ENCODE data around the gene HHLA2.

Gene HHLA2

GRCh38 chr3:108301695-108302404 lies 5.5 kb downstream of the HHLA2 start:
- no peak for DNase-seq (ENCODE audit: extremely low read depth, insufficient read length)
- Histone ChIP-seq H3K4me3 (replicated peaks; ENCODE audit: low read depth, low read length) (no peak overlapping the region), H3K27me3 (replicated peaks; ENCODE audit: control insufficient read depth, insufficient read depth, low read length) (no peaks in the 10 kb centered on the region), H3K36me3 (ENCODE audit: control insufficient read depth, insufficient read depth, low read length) (no peaks in the 10 kb centered on the region)
- no peak for TF ChIP-seq CTCF (IDR thresholded peaks at IDR 0.05; ENCODE audit: insufficient read depth, low read length, poor library complexity, severe bottlenecking)

- H3K4me3 ChIP-seq (replicated peaks; ENCODE audit: low read depth, low read length) = no peak overlapping the region
- TF ChIP-seq CTCF (IDR thresholded peaks at IDR 0.05; ENCODE audit: insufficient read depth, low read length, poor library complexity, severe bottlenecking) = no peak
- H3K27me3 ChIP-seq (replicated peaks; ENCODE audit: control insufficient read depth, insufficient read depth, low read length) = no peaks in the 10 kb centered on the region
- H3K36me3 ChIP-seq (ENCODE audit: control insufficient read depth, insufficient read depth, low read length) = no peaks in the 10 kb centered on the region
- DNase-seq (ENCODE audit: extremely low read depth, insufficient read length) = no peak
Measured at GRCh38 chr3:108302570-108302969, 6.2 kb downstream of the HHLA2 start.

DNA sequence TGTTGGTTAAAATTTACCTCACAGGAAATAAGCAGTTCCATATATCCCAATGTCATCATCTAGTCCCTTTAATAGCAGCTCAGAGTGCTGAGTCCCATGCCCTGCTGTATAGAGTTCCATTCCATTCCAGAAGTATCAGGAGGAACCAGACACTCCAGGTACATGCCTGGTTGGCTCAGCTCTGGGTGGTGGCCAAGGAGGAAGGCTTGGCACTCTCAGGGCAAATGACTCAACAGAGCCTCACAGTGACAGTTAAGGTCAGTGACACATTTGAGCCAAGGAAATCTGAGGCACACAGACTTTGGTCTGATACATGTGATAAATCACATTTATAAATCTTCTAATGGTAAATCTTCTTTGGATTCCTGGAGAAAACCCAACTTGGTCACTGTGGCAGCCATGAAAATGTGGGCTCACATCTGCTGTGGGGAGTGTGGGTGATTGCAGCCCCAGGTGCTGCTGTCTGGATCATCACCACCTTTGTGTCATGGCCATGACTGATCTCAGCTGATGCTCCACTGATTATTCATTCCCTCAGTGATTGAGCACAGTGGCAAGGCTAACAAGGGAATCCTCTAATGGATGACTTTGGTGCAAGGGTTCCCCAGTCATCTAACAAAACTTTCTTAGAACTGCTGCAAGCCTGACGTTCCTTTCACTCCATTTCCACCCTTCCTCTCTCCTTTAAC lies 9.3 kb downstream of the HHLA2 start:
- DNase-seq (ENCODE audit: extremely low read depth, insufficient read length) = no peak
- H3K27me3 ChIP-seq (replicated peaks; ENCODE audit: control insufficient read depth, insufficient read depth, low read length) = no peaks in the 10 kb centered on the region
- no peaks in the 10 kb centered on the region for H3K36me3 ChIP-seq (ENCODE audit: control insufficient read depth, insufficient read depth, low read length)
- TF ChIP-seq CTCF (IDR thresholded peaks at IDR 0.05; ENCODE audit: insufficient read depth, low read length, poor library complexity, severe bottlenecking) = no peak
- H3K4me3 ChIP-seq (replicated peaks; ENCODE audit: low read depth, low read length) = no peak overlapping the region

DNA sequence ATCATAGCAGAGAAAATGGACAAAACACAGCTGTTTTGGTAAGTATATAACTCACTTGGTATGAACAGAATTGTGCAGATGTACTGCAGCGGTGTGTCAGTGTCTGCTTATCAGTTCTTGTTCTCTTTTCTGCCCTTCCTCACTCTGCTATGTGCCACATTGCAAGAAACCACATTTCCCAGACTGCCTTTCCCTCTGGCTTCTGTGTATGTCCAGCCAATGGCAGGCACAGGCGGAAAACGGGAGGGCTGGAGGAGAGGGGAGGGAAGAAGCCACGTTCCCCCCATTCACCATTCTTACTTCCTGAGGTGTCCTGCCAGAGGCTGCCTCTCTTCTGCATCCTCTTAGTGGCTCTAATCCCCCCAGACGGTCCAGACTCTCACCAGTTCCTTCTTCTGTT lies 15.4 kb downstream of the HHLA2 start:
- Histone ChIP-seq H3K4me3 (replicated peaks; ENCODE audit: low read depth, low read length) (no peak overlapping the region), H3K36me3 (ENCODE audit: control insufficient read depth, insufficient read depth, low read length) (no peaks in the 10 kb centered on the region), H3K27me3 (replicated peaks; ENCODE audit: control insufficient read depth, insufficient read depth, low read length) (no peaks in the 10 kb centered on the region)
- no peak for DNase-seq (ENCODE audit: extremely low read depth, insufficient read length)
- TF ChIP-seq CTCF (IDR thresholded peaks at IDR 0.05; ENCODE audit: insufficient read depth, low read length, poor library complexity, severe bottlenecking) = no peak

DNA sequence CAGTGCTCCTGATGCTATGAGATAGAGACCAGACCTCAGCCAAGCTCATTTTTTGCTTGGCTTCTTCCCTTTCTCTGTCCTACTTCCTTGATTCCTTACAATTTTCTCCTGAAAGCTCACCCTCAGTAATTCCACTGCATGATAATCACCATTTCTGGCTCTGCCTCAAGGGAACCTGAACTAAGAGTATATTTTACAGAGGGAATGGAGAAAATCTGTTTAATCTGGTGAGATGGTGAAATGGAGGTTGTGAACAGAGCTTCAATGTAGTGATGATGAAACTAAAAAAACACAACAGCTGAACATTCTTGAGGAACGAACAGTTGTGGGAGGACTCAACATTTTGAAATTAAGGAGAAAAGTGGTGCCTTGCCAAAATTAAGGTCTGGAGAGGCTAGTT lies 16.3 kb downstream of the HHLA2 start:
- TF ChIP-seq CTCF (IDR thresholded peaks at IDR 0.05; ENCODE audit: insufficient read depth, low read length, poor library complexity, severe bottlenecking) = no peak
- no peak for DNase-seq (ENCODE audit: extremely low read depth, insufficient read length)
- Histone ChIP-seq H3K27me3 (replicated peaks; ENCODE audit: control insufficient read depth, insufficient read depth, low read length) (no peaks in the 10 kb centered on the region), H3K4me3 (replicated peaks; ENCODE audit: low read depth, low read length) (no peak overlapping the region), H3K36me3 (ENCODE audit: control insufficient read depth, insufficient read depth, low read length) (no peaks in the 10 kb centered on the region)
